HEK293T (cell line): ENCODE data around the gene ARMC9.

Source experiments
- CTCF ChIA-PET: fragments of 350-600 bp; formaldehyde crosslinking; extraction: SDS; loops from one replicate; lab custom pipeline; 2021; ENCODE audit warnings: antibody characterized with exemption, inconsistent platforms; lab: Yijun Ruan, JAX
- POLR2A ChIA-PET: fragments of 350-600 bp; formaldehyde crosslinking; extraction: SDS; loops from one replicate; lab custom pipeline; 2020; ENCODE audit warnings: antibody characterized with exemption, inconsistent platforms; lab: Yijun Ruan, JAX
- DNase-seq: peaks from one replicate; pipeline ENCODE4 v3.0.0; 2012; ENCODE audit warnings: mixed read lengths; ENCODE audit errors: extremely low spot score
- ARNT ChIP-seq: fragments of 450-650 bp; IDR thresholded peaks from 2 replicates; pipeline ENCODE4 v1.6.1; 2017; ENCODE audit warnings: mild to moderate bottlenecking
- BHLHE40 ChIP-seq: fragments of 450-650 bp; IDR thresholded peaks from 2 replicates; pipeline ENCODE4 v1.6.1; 2016; ENCODE audit warnings: mild to moderate bottlenecking, moderate library complexity, borderline replicate concordance
- CTBP1 ChIP-seq: fragments of 450-650 bp; IDR thresholded peaks from 2 replicates; pipeline ENCODE4 v1.6.1; 2016; ENCODE audit warnings: borderline replicate concordance
- ELF4 ChIP-seq: fragments of 450-650 bp; IDR thresholded peaks from 2 replicates; pipeline ENCODE4 v1.6.1; 2017; ENCODE audit warnings: antibody characterized with exemption
- FOXA1 ChIP-seq: fragments of 450-650 bp; IDR thresholded peaks from 2 replicates; pipeline ENCODE4 v1.6.1; 2016; ENCODE audit warnings: mild to moderate bottlenecking
- FOXK2 ChIP-seq: fragments of 450-650 bp; IDR thresholded peaks from 2 replicates; pipeline ENCODE4 v1.6.1; 2016; ENCODE audit warnings: mild to moderate bottlenecking
- FOXM1 ChIP-seq: fragments of 450-650 bp; IDR thresholded peaks from 2 replicates; pipeline ENCODE4 v1.6.1; 2017; ENCODE audit warnings: mild to moderate bottlenecking, borderline replicate concordance
- HDGF ChIP-seq: fragments of 450-650 bp; IDR thresholded peaks from 2 replicates; pipeline ENCODE4 v1.6.1; 2017; ENCODE audit warnings: antibody characterized with exemption, borderline replicate concordance
- L3MBTL2 ChIP-seq: fragments of 450-650 bp; conservative IDR thresholded peaks from 2 replicates; pipeline ENCODE4 v1.6.1; 2016; ENCODE audit warnings: mild to moderate bottlenecking
- LEF1 ChIP-seq: fragments of 450-650 bp; IDR thresholded peaks from 2 replicates; pipeline ENCODE4 v1.6.1; 2017; ENCODE audit warnings: mild to moderate bottlenecking, borderline replicate concordance
- NFRKB ChIP-seq: fragments of 450-650 bp; IDR thresholded peaks from 2 replicates; pipeline ENCODE4 v1.6.1; 2016; ENCODE audit warnings: mild to moderate bottlenecking, moderate library complexity
- PKNOX1 ChIP-seq: fragments of 450-650 bp; IDR thresholded peaks from 2 replicates; pipeline ENCODE4 v1.6.1; 2016
- SP1 ChIP-seq: fragments of 450-650 bp; IDR thresholded peaks from 2 replicates; pipeline ENCODE4 v1.6.1; 2017
- SUZ12 ChIP-seq: fragments of 450-650 bp; IDR thresholded peaks from 2 replicates; pipeline ENCODE4 v1.6.1; 2016; ENCODE audit warnings: mild to moderate bottlenecking
- TARDBP ChIP-seq: fragments of 450-650 bp; IDR thresholded peaks from 2 replicates; pipeline ENCODE4 v1.6.1; 2016
- ZNF384 ChIP-seq: fragments of 450-650 bp; IDR thresholded peaks from 2 replicates; pipeline ENCODE4 v1.6.1; 2016

The ARMC9 gene

GRCh38 chr2:231410293-231411004 lies 212.0 kb downstream of the ARMC9 start:
- CTCF ChIA-PET: interaction anchor here (1.2 to 1.5 kb wide), 2 partner anchors 12 to 199 kb away, joined by 3 read pairs; no protein-coding TSS in a partner anchor
- TF ChIP-seq FOXA1 (no peak), FOXK2 (no peak), FOXM1 (no peak), L3MBTL2 (no peak), PKNOX1 (no peak), ARNT (no peak)
- POLR2A ChIA-PET: no interaction called here
- peak; percentile 20 for DNase-seq

GRCh38 chr2:231411237-231411636 lies 212.8 kb downstream of the ARMC9 start:
- ChIA-PET CTCF (interaction anchor here (1.2 to 1.8 kb wide), 2 partner anchors 40 to 199 kb away, joined by 3 to 6 read pairs; no protein-coding TSS in a partner anchor), POLR2A (no interaction called here)
- TF ChIP-seq PKNOX1 (no peak), FOXK2 (no peak), FOXA1 (no peak), BHLHE40 (no peak), L3MBTL2 (no peak), HDGF (no peak), ELF4 (no peak), FOXM1 (no peak), TARDBP (no peak), SP1 (no peak), CTBP1 (no peak)
- no peak for DNase-seq

GRCh38 chr2:231411831-231412617 lies 213.6 kb downstream of the ARMC9 start:
- CTCF ChIA-PET: interaction anchor here (0.6 to 1.9 kb wide), 12 partner anchors 9 to 213 kb away, joined by 3 to 6 read pairs (median 3); no protein-coding TSS in a partner anchor
- no peak for TF ChIP-seq PKNOX1
- no peak for TF ChIP-seq FOXM1
- TF ChIP-seq SP1: no peak
- no peak for TF ChIP-seq HDGF
- TF ChIP-seq CTBP1: no peak
- TF ChIP-seq NFRKB: no peak
- no peak for TF ChIP-seq L3MBTL2
- no peak for TF ChIP-seq ELF4
- no peak for TF ChIP-seq SUZ12
- TF ChIP-seq TARDBP: no peak
- no peak for TF ChIP-seq ZNF384
- TF ChIP-seq ARNT: no peak
- no peak for TF ChIP-seq FOXK2
- TF ChIP-seq BHLHE40: no peak
- no peak for TF ChIP-seq LEF1
- POLR2A ChIA-PET: interaction anchor here (1.1 to 1.5 kb wide), 3 partner anchors 40 to 185 kb away, joined by 3 to 5 read pairs (median 3); no protein-coding TSS in a partner anchor
- peak; percentile 92 for DNase-seq

DNA sequence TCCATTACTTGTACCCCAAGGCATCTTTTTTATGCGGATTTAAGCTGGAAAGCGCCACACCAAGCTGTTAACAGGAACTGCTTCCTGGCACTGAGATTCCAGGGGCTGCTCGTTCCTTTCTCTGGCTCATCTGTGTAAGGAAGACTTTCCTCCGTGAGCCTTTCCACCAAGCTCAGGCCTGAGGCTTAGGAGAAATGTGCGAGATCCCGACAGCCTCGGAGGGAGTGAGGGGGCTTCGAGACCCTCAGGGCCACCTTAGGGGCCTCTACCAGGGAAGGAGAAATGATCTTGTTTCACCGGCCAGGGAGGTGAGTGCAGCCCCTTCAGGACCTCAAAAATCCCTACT lies 214.2 kb downstream of the ARMC9 start:
- ChIA-PET CTCF (interaction anchor here (0.7 to 1.9 kb wide), 11 partner anchors 9 to 214 kb away, joined by 3 to 6 read pairs (median 3); no protein-coding TSS in a partner anchor), POLR2A (interaction anchor here (1.1 to 1.5 kb wide), 3 partner anchors 39 to 185 kb away, joined by 3 to 5 read pairs (median 3); no protein-coding TSS in a partner anchor)
- TF ChIP-seq NFRKB (no peak), HDGF (no peak), SP1 (no peak), BHLHE40 (no peak), LEF1 (no peak), ARNT (no peak), FOXK2 (no peak), FOXM1 (no peak), FOXA1 (no peak), ELF4 (no peak), ZNF384 (no peak), SUZ12 (no peak), PKNOX1 (no peak), CTBP1 (no peak)
- DNase-seq: no peak

- CTCF ChIA-PET: interaction anchor here (0.7 to 1.9 kb wide), 4 partner anchors 13 to 110 kb away, joined by 3 to 4 read pairs (median 4); no protein-coding TSS in a partner anchor
- TF ChIP-seq L3MBTL2: no peak
- TF ChIP-seq NFRKB: no peak
- TF ChIP-seq FOXK2: no peak
- TF ChIP-seq LEF1: no peak
- TF ChIP-seq FOXA1: no peak
- no peak for TF ChIP-seq HDGF
- no peak for TF ChIP-seq SP1
- TF ChIP-seq ZNF384: no peak
- TF ChIP-seq TARDBP: no peak
- no peak for TF ChIP-seq SUZ12
- no peak for TF ChIP-seq ARNT
- TF ChIP-seq FOXM1: no peak
- DNase-seq: peak; percentile 3
- POLR2A ChIA-PET: interaction anchor here (1.3 to 1.5 kb wide), 3 partner anchors 39 to 52 kb away, joined by 3 to 7 read pairs (median 5); partner anchors contain the start of gene NCL
Observed at GRCh38 chr2:231413456-231413855, 215.0 kb downstream of the ARMC9 start.
